ENCODE data around the gene NFKBIB.

NFKBIB gene

GRCh38 chr19:38919837-38920601 lies 20.2 kb downstream of the NFKBIB start:
- Histone ChIP-seq H2AFZ (ENCODE audit: low read depth, low read length) (no peak overlapping the region), H3K79me2 (ENCODE audit: low read length) (no peaks in the 10 kb centered on the region), H3K4me3 (ENCODE audit: low read length) (no peak overlapping the region), H3K4me1 (ENCODE audit: low read length) (no peaks in the 10 kb centered on the region), H3K4me2 (ENCODE audit: low read length) (no peak overlapping the region), H3K9me3 (ENCODE audit: insufficient read depth, low read length) (no peaks in the 10 kb centered on the region), H4K20me1 (ENCODE audit: insufficient read depth, low read length) (no peaks in the 10 kb centered on the region), H3K27me3 (ENCODE audit: low read depth, low read length) (no peaks in the 10 kb centered on the region), H3K9ac (ENCODE audit: low read length) (no peak overlapping the region), H3K36me3 (replicated peaks; ENCODE audit: low read depth, low read length) (peaks cover 29% of the 10 kb centered on the region), H3K27ac (ENCODE audit: low read length) (no peak overlapping the region)
- no peak for TF ChIP-seq CTCF (IDR thresholded peaks at IDR 0.05; ENCODE audit: low read depth, low read length)
- TF ChIP-seq EZH2phosphoT487 (IDR thresholded peaks at IDR 0.05; ENCODE audit: low read depth), result no peak

- Histone ChIP-seq H2AFZ (ENCODE audit: low read depth, low read length) (no peak overlapping the region), H3K36me3 (replicated peaks; ENCODE audit: low read depth, low read length) (peaks cover 33% of the 10 kb centered on the region), H3K4me2 (ENCODE audit: low read length) (no peak overlapping the region), H3K79me2 (ENCODE audit: low read length) (no peaks in the 10 kb centered on the region), H3K9ac (ENCODE audit: low read length) (no peak overlapping the region), H3K4me3 (ENCODE audit: low read length) (no peak overlapping the region), H3K27ac (ENCODE audit: low read length) (no peak overlapping the region), H3K4me1 (ENCODE audit: low read length) (no peaks in the 10 kb centered on the region), H3K9me3 (ENCODE audit: insufficient read depth, low read length) (no peaks in the 10 kb centered on the region), H3K27me3 (ENCODE audit: low read depth, low read length) (no peaks in the 10 kb centered on the region), H4K20me1 (ENCODE audit: insufficient read depth, low read length) (no peaks in the 10 kb centered on the region)
- TF ChIP-seq EZH2phosphoT487 (IDR thresholded peaks at IDR 0.05; ENCODE audit: low read depth) (no peak), CTCF (IDR thresholded peaks at IDR 0.05; ENCODE audit: low read depth, low read length) (no peak)
Measured at GRCh38 chr19:38920602-38921419, 21.0 kb downstream of the NFKBIB start.

- H3K27me3 ChIP-seq (ENCODE audit: low read depth, low read length), result no peaks in the 10 kb centered on the region
- no peaks in the 10 kb centered on the region for H3K4me1 ChIP-seq (ENCODE audit: low read length)
- H4K20me1 ChIP-seq (ENCODE audit: insufficient read depth, low read length), result no peaks in the 10 kb centered on the region
- H3K9me3 ChIP-seq (ENCODE audit: insufficient read depth, low read length), result no peaks in the 10 kb centered on the region
- H2AFZ ChIP-seq (ENCODE audit: low read depth, low read length), result no peak overlapping the region
- H3K4me2 ChIP-seq (ENCODE audit: low read length), result no peak overlapping the region
- TF ChIP-seq CTCF (IDR thresholded peaks at IDR 0.05; ENCODE audit: low read depth, low read length), result no peak
- no peak for TF ChIP-seq EZH2phosphoT487 (IDR thresholded peaks at IDR 0.05; ENCODE audit: low read depth)
- peaks cover 36% of the 10 kb centered on the region for H3K36me3 ChIP-seq (replicated peaks; ENCODE audit: low read depth, low read length)
- H3K9ac ChIP-seq (ENCODE audit: low read length), result no peak overlapping the region
- H3K4me3 ChIP-seq (ENCODE audit: low read length), result no peak overlapping the region
- no peaks in the 10 kb centered on the region for H3K79me2 ChIP-seq (ENCODE audit: low read length)
- H3K27ac ChIP-seq (ENCODE audit: low read length), result no peak overlapping the region
Measured at GRCh38 chr19:38921420-38922274, 21.9 kb downstream of the NFKBIB start.
